H1 (cell line): ENCODE measurements around the gene TLE4. TPM values are rescaled to one million over a fixed set of nuclear protein-coding genes. Genes with fewer than 3 reads are reported as not detected.

Experiments
- BACH1 ChIP-seq: IDR thresholded peaks from 2 replicates; pipeline ENCODE4 v1.6.1; 2012; ENCODE audit warnings: low read length, improper control_type of control experiment
- BRCA1 ChIP-seq: IDR thresholded peaks from 2 replicates; pipeline ENCODE4 v1.6.1; 2012; ENCODE audit warnings: low read depth, low read length, improper control_type of control experiment
- CBX8 ChIP-seq: fragments of 300-800, 300-1000 bp; sonication (generic); IDR thresholded peaks from 2 replicates; pipeline ENCODE4 v1.7.1; 2016; ENCODE audit warnings: low read depth, low read length, borderline replicate concordance
- CHD1 ChIP-seq: IDR thresholded peaks from 2 replicates; pipeline ENCODE4 v1.6.1; 2012; ENCODE audit warnings: low read depth, low read length, improper control_type of control experiment
- EP300 ChIP-seq, 2 experiments: IDR thresholded peaks; 1 replicate in 1 of 2; 2 replicates in 1 of 2; pipeline ENCODE4 v1.6.1; 2011 to 2012; ENCODE audit warnings: low read depth in 2 of 2, low read length in 2 of 2, mild to moderate bottlenecking in 2 of 2, borderline replicate concordance in 1 of 2, inconsistent platforms in 1 of 2, moderate library complexity in 1 of 2
- HDAC6 ChIP-seq: IDR thresholded peaks from one replicate; pipeline ENCODE4 v1.7.1; 2012; ENCODE audit warnings: low read depth, mild to moderate bottlenecking, inconsistent platforms, low read length, moderate library complexity
- NRF1 ChIP-seq: IDR thresholded peaks from 2 replicates; pipeline ENCODE4 v1.6.1; 2011; ENCODE audit warnings: mild to moderate bottlenecking, low read depth, low read length, improper control_type of control experiment
- PHF8 ChIP-seq: fragments of 200-600 bp; sonication (generic); conservative IDR thresholded peaks from 2 replicates; pipeline ENCODE4 v1.7.1; 2012; ENCODE audit warnings: low read depth, mild to moderate bottlenecking, inconsistent platforms, low read length, moderate library complexity
- SUZ12 ChIP-seq: fragments of 200-600 bp; sonication (generic); IDR thresholded peaks from 2 replicates; pipeline ENCODE4 v1.6.1; 2012; ENCODE audit warnings: mild to moderate bottlenecking, inconsistent platforms, low read length, moderate library complexity, mixed read lengths
- polyA plus RNA-seq, 7 experiments: library from polyadenylated mRNA; depleted of rRNA in 3 of 7; stranded (reverse) in 5 of 7; unstranded in 2 of 7; fragments of >200 nt in 5 of 7; fragments of 200-250 nt in 2 of 7; gene quantifications; 1 replicate in 5 of 7; 2 replicates in 1 of 7; 4 replicates in 1 of 7; pipeline versions ENCODE4 v1.2.1 to v1.2.3, GENCODE V29; 2011 to 2013; ENCODE audit warnings: missing spikeins in 2 of 7, mixed read lengths in 2 of 7
- total RNA-seq: library from RNA; stranded (reverse); fragmentation: NEBNext Ultra II Directional; extraction: Animal tissue kit (Norgen Biotek cat#: 25700); gene quantifications from 2 replicates; pipeline ENCODE4 v1.2.1, GENCODE V29; 2021
- TF ChIP-seq, protein P1 (sequence below): fragments of 300-600 bp; sonication (generic); IDR thresholded peaks from 2 replicates; pipeline ENCODE4 v1.7.1; 2012; ENCODE audit warnings: low read length, moderate library complexity, mild to moderate bottlenecking, inconsistent platforms; ENCODE audit not compliant: insufficient replicate concordance

TLE4 gene
- total and polyA plus RNA-seq, 2 of the 8 experiments (the other 6 are each of a cell fraction or from before 2014, with no cell fraction given), result 32.4 to 36.9 TPM

DNA sequence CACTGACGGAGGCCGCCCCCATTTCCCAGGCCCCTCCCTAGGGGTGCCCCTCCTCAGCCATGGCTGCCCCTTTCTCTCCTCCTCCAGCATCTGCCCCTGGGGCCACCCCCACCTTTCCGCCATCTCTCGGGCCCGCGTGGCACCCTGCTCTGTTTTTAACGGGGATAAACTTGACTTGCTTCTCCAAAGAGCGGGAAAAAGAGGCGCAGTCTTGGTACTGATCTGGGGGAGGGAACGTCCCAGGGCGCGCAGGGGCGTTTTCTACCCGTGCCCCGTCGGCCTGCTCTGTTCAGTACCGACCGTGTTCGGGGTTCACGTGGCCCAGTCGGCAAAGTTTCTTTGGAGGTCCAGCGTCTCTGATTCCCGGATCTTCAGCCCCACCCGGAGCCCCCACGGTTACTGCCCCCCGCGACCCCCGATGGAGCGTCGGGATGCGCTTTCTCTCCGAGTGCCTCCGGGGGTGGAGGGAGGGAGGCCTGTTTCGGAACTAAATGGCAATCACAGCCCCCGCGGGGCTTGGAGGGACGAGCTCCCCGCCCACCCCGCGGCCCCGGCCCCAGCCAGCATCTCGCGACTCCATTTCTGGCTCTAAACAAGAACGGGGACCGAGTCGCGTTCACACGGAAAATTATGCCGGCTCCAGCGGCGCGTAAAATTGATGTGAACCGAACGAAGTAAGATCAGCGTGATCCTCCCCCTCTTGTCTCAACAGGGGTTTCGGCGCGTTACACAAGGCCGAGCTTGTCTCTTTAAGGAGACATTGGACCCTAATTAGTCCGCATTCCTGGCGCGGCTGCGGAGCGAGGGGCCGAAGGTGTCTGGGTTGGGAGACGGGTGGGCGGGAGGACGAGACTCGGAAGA, 1.1 kb upstream of the TLE4 start (continued):
- TF ChIP-seq, protein P1, sequence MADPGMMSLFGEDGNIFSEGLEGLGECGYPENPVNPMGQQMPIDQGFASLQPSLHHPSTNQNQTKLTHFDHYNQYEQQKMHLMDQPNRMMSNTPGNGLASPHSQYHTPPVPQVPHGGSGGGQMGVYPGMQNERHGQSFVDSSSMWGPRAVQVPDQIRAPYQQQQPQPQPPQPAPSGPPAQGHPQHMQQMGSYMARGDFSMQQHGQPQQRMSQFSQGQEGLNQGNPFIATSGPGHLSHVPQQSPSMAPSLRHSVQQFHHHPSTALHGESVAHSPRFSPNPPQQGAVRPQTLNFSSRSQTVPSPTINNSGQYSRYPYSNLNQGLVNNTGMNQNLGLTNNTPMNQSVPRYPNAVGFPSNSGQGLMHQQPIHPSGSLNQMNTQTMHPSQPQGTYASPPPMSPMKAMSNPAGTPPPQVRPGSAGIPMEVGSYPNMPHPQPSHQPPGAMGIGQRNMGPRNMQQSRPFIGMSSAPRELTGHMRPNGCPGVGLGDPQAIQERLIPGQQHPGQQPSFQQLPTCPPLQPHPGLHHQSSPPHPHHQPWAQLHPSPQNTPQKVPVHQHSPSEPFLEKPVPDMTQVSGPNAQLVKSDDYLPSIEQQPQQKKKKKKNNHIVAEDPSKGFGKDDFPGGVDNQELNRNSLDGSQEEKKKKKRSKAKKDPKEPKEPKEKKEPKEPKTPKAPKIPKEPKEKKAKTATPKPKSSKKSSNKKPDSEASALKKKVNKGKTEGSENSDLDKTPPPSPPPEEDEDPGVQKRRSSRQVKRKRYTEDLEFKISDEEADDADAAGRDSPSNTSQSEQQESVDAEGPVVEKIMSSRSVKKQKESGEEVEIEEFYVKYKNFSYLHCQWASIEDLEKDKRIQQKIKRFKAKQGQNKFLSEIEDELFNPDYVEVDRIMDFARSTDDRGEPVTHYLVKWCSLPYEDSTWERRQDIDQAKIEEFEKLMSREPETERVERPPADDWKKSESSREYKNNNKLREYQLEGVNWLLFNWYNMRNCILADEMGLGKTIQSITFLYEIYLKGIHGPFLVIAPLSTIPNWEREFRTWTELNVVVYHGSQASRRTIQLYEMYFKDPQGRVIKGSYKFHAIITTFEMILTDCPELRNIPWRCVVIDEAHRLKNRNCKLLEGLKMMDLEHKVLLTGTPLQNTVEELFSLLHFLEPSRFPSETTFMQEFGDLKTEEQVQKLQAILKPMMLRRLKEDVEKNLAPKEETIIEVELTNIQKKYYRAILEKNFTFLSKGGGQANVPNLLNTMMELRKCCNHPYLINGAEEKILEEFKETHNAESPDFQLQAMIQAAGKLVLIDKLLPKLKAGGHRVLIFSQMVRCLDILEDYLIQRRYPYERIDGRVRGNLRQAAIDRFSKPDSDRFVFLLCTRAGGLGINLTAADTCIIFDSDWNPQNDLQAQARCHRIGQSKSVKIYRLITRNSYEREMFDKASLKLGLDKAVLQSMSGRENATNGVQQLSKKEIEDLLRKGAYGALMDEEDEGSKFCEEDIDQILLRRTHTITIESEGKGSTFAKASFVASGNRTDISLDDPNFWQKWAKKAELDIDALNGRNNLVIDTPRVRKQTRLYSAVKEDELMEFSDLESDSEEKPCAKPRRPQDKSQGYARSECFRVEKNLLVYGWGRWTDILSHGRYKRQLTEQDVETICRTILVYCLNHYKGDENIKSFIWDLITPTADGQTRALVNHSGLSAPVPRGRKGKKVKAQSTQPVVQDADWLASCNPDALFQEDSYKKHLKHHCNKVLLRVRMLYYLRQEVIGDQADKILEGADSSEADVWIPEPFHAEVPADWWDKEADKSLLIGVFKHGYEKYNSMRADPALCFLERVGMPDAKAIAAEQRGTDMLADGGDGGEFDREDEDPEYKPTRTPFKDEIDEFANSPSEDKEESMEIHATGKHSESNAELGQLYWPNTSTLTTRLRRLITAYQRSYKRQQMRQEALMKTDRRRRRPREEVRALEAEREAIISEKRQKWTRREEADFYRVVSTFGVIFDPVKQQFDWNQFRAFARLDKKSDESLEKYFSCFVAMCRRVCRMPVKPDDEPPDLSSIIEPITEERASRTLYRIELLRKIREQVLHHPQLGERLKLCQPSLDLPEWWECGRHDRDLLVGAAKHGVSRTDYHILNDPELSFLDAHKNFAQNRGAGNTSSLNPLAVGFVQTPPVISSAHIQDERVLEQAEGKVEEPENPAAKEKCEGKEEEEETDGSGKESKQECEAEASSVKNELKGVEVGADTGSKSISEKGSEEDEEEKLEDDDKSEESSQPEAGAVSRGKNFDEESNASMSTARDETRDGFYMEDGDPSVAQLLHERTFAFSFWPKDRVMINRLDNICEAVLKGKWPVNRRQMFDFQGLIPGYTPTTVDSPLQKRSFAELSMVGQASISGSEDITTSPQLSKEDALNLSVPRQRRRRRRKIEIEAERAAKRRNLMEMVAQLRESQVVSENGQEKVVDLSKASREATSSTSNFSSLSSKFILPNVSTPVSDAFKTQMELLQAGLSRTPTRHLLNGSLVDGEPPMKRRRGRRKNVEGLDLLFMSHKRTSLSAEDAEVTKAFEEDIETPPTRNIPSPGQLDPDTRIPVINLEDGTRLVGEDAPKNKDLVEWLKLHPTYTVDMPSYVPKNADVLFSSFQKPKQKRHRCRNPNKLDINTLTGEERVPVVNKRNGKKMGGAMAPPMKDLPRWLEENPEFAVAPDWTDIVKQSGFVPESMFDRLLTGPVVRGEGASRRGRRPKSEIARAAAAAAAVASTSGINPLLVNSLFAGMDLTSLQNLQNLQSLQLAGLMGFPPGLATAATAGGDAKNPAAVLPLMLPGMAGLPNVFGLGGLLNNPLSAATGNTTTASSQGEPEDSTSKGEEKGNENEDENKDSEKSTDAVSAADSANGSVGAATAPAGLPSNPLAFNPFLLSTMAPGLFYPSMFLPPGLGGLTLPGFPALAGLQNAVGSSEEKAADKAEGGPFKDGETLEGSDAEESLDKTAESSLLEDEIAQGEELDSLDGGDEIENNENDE, result no peak
- no peak for TF ChIP-seq NRF1
- no peak for TF ChIP-seq BACH1
- TF ChIP-seq CBX8, result no peak
- no peak for TF ChIP-seq BRCA1
- peak; percentile 45 for TF ChIP-seq PHF8
- TF ChIP-seq HDAC6, result no peak
- TF ChIP-seq SUZ12, result no peak
- TF ChIP-seq EP300 (IDR thresholded peaks at IDR 0.05; ENCODE audit: borderline replicate concordance in 1 of 2, low read depth in 2 of 2, low read length in 2 of 2), result peak in 1 of 2 experiments; percentile 46; a peak in 1 of 3 replicates
- no peak for TF ChIP-seq CHD1
